ENCODE results near the gene DIPK1A.

GRCh38 chr1:92804721-92805201, 156.5 kb downstream of the DIPK1A start:
- TF ChIP-seq EZH2phosphoT487 (IDR thresholded peaks at IDR 0.05; ENCODE audit: insufficient read depth, low read depth) (no peak), EZH2 (IDR thresholded peaks at IDR 0.05; ENCODE audit: insufficient read depth, poor library complexity, severe bottlenecking) (no peak)
